Lower leg skin (tissue), 4 donors: Measurements from ENCODE around the gene SOCS2. TPM values are rescaled to one million over a fixed set of nuclear protein-coding genes. Genes with fewer than 3 reads are reported as not detected.

ENCODE experiments used
- DNase-seq, 2 donors: peaks; one replicate each; pipeline ENCODE4 v3.0.0-alpha.2; 2019; ENCODE audit warnings: low spot score in 2 of 2
- H3K4me3 ChIP-seq: fragments of 200-600 bp; sonication (generic); 2 replicates; pipeline ENCODE4 v1.5.1; 2017; ENCODE audit warnings: mild to moderate bottlenecking, low read depth; ENCODE audit not compliant: poor library complexity, severe bottlenecking
- POLR2A ChIP-seq, 2 donors: fragments of 450-650 bp; IDR thresholded peaks; one replicate each; pipeline ENCODE4 v1.6.1; 2016 to 2017; ENCODE audit warnings: antibody characterized with exemption in 2 of 2, mild to moderate bottlenecking in 1 of 2, moderate library complexity in 1 of 2
- WGBS, 2 donors: methylation state at CpG; one replicate each; pipeline ENCODE4 v1.1.5; 2018; 5-methylcytosine and 5-hydroxymethylcytosine counted together
- intact Hi-C: fragments of 100-400 bp; cut with DNase I; formaldehyde crosslinking; loops from one replicate; pipeline ENCODE4 v1.15.0; 2023; ENCODE audit warnings: low total_unique reads
- total RNA-seq, 4 donors: library from RNA; depleted of rRNA; stranded (reverse); fragments of >200 nt; gene quantifications; one replicate each; pipeline ENCODE4 v1.1.0, GENCODE V29; 2016
- TF ChIP-seq, protein P1 (sequence below), 3 donors: fragments of 450-650 bp; IDR thresholded peaks; one replicate each; pipeline ENCODE4 v1.5.1; 2016; ENCODE audit warnings: antibody characterized with exemption in 3 of 3, mild to moderate bottlenecking in 3 of 3, moderate library complexity in 2 of 3

The SOCS2 gene
- total RNA-seq, 4 donors from 2014 or later: 4.2 to 14.2 (median 9.2) TPM

DNA sequence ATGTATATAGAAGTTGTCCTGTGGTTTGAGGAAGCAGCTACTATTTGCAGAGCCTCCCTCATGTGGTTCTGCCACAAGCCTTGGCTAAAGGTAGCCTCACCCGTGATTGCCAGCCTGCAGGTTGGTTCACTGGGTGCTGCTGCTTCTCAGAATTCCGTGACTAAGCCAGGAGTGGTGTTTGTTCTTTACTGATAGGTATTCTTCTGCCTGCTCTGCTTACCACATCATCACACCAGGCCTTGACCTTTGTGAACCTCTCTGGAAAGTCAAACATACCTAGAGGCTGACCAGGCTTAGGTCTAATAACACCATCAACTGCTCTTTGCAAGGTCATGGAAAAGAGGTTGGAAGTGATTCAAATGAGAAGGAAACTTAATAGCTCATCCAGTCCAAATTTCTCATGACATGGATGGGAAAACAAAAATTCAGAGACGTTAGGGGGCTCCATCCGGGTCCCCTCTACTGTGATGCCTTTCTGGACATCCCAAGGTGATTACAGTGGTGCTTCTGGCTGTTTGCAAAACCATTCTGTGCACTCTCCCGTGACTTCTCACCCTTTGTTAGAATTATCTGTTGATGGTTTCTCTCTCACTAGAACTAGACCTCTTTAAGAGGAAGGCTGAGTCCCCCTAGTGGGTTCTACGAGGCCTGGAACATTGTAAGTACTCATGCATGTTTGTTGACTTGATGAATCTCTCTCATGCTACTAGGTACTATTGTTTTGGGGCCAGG is 8.5 kb upstream of the SOCS2 start:
- DNase-seq: no peak
- H3K4me3 ChIP-seq: no peak overlapping the region
- TF ChIP-seq POLR2A (IDR thresholded peaks at IDR 0.05): no peak
- TF ChIP-seq, protein P1, sequence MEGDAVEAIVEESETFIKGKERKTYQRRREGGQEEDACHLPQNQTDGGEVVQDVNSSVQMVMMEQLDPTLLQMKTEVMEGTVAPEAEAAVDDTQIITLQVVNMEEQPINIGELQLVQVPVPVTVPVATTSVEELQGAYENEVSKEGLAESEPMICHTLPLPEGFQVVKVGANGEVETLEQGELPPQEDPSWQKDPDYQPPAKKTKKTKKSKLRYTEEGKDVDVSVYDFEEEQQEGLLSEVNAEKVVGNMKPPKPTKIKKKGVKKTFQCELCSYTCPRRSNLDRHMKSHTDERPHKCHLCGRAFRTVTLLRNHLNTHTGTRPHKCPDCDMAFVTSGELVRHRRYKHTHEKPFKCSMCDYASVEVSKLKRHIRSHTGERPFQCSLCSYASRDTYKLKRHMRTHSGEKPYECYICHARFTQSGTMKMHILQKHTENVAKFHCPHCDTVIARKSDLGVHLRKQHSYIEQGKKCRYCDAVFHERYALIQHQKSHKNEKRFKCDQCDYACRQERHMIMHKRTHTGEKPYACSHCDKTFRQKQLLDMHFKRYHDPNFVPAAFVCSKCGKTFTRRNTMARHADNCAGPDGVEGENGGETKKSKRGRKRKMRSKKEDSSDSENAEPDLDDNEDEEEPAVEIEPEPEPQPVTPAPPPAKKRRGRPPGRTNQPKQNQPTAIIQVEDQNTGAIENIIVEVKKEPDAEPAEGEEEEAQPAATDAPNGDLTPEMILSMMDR (IDR thresholded peaks at IDR 0.05): no peak
- WGBS, 2 donors: 70 to 73% methylated on average over 6 of the region's 6 CpGs
- intact Hi-C loops: no loop called here

DNA sequence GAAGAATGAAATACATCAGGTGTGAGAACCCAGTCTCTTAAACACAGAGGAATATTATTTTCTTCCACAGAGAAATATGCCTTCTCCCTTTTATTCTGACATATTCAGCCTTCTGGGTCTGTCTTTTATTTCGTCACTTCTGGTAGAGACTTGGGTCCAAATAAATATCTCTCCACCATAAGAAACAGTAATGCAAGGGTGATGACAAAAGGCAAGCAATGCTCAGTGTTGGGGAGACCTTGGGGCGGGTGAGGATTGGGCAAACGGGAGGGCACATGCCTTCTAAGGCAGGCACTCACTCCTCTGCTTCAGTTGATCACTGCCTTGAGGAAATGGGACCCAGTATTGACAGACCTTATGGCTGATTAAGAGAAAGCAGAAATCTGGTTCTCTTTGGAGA is 6.7 kb upstream of the SOCS2 start:
- H3K4me3 ChIP-seq: no peak overlapping the region
- TF ChIP-seq, protein P1 (IDR thresholded peaks at IDR 0.05): no peak
- TF ChIP-seq POLR2A (IDR thresholded peaks at IDR 0.05): no peak
- whole genome bisulfite sequencing, 2 donors: 97% methylated on average over 3 of the region's 3 CpGs
- intact Hi-C loops: no loop called here
- no peak for DNase-seq

DNA sequence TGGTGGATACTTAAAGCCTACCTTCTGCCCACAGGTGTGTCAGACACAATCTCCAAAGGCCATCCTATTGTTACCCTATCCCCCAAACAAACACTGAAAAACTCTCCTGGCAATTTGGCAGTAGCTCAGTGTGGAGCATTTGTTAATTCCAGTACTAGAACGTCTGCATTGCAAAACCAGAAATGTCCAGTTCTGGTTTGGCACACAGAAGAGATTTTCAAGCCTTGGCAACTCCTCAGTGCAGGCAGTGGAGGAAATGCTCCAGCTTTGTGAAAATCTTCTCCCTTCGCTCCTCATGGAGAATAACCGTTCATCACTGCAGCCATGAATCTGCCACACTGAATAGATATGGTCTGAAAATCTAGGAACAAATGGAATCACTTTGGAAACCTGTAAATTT is 5.3 kb upstream of the SOCS2 start:
- no peak overlapping the region for H3K4me3 ChIP-seq
- intact Hi-C loops: no loop called here
- no peak for DNase-seq
- 62% methylated on average over 3 of the region's 3 CpGs for WGBS, 2 donors
- TF ChIP-seq, protein P1 (IDR thresholded peaks at IDR 0.05): no peak
- no peak for TF ChIP-seq POLR2A (IDR thresholded peaks at IDR 0.05)

DNA sequence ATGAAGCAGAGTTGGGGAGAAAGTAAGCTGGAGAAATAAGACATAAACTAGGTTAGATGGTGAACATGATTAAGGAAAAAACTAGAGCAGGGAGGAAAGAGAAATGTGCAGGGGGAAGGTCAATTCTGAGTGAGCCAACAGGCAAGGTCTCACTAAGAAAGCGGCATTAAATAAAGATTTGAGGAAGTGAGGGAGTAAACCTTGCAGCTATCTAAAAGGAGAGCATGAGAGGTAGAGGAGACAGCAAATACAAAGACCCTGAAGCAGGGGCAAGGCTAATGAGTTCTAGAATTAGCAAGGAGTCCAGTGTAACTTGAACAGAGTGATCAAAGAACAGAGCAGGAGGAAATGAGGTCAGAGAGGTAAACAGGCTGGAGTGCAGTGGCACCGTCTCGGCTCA is 4.4 kb upstream of the SOCS2 start:
- intact Hi-C loops: no loop called here
- DNase-seq: no peak
- no peak overlapping the region for H3K4me3 ChIP-seq
- WGBS, 2 donors: 82 to 95% methylated on average over 3 of the region's 3 CpGs
- TF ChIP-seq POLR2A (IDR thresholded peaks at IDR 0.05): no peak
- TF ChIP-seq, protein P1 (IDR thresholded peaks at IDR 0.05): no peak

DNA sequence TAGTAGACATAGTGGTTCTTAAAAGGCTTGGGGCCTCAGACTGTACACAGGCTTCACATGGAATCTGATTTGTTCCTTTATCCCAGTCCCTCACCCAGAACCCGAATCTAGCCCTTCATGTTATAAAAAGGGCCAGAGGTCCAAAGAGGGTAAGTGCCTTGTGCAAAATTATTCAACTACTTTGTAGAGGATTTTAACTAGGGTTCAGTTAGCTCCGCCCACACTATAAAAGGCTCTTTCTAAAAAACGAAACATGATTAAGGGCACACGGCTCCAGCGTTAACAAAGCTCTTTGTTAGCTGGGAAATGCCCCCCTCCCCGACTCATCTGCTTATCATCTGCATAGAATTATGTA is 3.2 kb upstream of the SOCS2 start:
- intact Hi-C loops: no loop called here
- H3K4me3 ChIP-seq: no peak overlapping the region
- no peak for TF ChIP-seq POLR2A (IDR thresholded peaks at IDR 0.05)
- TF ChIP-seq, protein P1 (IDR thresholded peaks at IDR 0.05): no peak
- 8 to 9% methylated on average over 6 of the region's 6 CpGs for WGBS, 2 donors
- DNase-seq: no peak
